ENCODE data around the gene DDX56. TPM values are rescaled to one million over a fixed set of nuclear protein-coding genes. Genes with fewer than 3 reads are reported as not detected.

The DDX56 gene
- total RNA-seq, 1 donor from 2014 or later, result 75.6 TPM

GRCh38 chr7:44615793-44616192, 42.1 kb upstream of the DDX56 start:
- peaks cover 96% of the 10 kb centered on the region for H3K79me2 ChIP-seq (ENCODE audit: insufficient read depth, low read length)
- no peak overlapping the region for H3K4me3 ChIP-seq (ENCODE audit: insufficient read depth, low read depth, low read length)
- no peak overlapping the region for H3K4me2 ChIP-seq (ENCODE audit: low read length)
- H3K9me3 Mint-ChIP-seq (ENCODE audit: unreplicated experiment), result no peaks in the 10 kb centered on the region
- H3K4me3 Mint-ChIP-seq (ENCODE audit: unreplicated experiment), result no peak overlapping the region
- no peaks in the 10 kb centered on the region for H3K27me3 ChIP-seq (ENCODE audit: insufficient read depth, low read length)
- FAIRE-seq (no peak), DNase-seq (ENCODE audit: low read depth) (no peak)
- H4K20me1 ChIP-seq (ENCODE audit: insufficient read depth, low read length), result peaks cover 42% of the 10 kb centered on the region
- no peak overlapping the region for H3K9ac ChIP-seq (ENCODE audit: low read length)
- no peaks in the 10 kb centered on the region for H3K36me3 ChIP-seq (ENCODE audit: insufficient read depth, low read length)
- peaks cover 2% of the 10 kb centered on the region for H3K36me3 Mint-ChIP-seq (ENCODE audit: low read depth, unreplicated experiment)
- TF ChIP-seq EZH2 (IDR thresholded peaks at IDR 0.05; ENCODE audit: insufficient read depth, low read length) (no peak), CTCF (IDR thresholded peaks at IDR 0.05; ENCODE audit: insufficient read depth, low read depth, low read length) (no peak)
- H3K9me3 ChIP-seq (ENCODE audit: insufficient read depth, low read depth, low read length), result no peaks in the 10 kb centered on the region
- no peaks in the 10 kb centered on the region for H3K27me3 Mint-ChIP-seq (ENCODE audit: low read depth, unreplicated experiment)
- peaks cover 43% of the 10 kb centered on the region for H3K4me1 Mint-ChIP-seq (ENCODE audit: low read depth, unreplicated experiment)
- H3K4me1 ChIP-seq (ENCODE audit: insufficient read depth, low read length), result peaks cover 9% of the 10 kb centered on the region
- no peak overlapping the region for H3K27ac Mint-ChIP-seq (ENCODE audit: unreplicated experiment)
- no peak overlapping the region for H2AFZ ChIP-seq (ENCODE audit: low read depth, low read length)
- no peak overlapping the region for H3K27ac ChIP-seq (ENCODE audit: low read depth, low read length)

GRCh38 chr7:44615149-44615611, 41.5 kb upstream of the DDX56 start:
- peak overlapping the region; percentile 94 for H3K27ac Mint-ChIP-seq (ENCODE audit: unreplicated experiment)
- no peak overlapping the region for H3K4me3 Mint-ChIP-seq (ENCODE audit: unreplicated experiment)
- Histone ChIP-seq H4K20me1 (ENCODE audit: insufficient read depth, low read length) (peaks cover 37% of the 10 kb centered on the region), H3K27ac (ENCODE audit: low read depth, low read length) (no peak overlapping the region), H3K79me2 (ENCODE audit: insufficient read depth, low read length) (peaks cover 96% of the 10 kb centered on the region), H3K9me3 (ENCODE audit: insufficient read depth, low read depth, low read length) (no peaks in the 10 kb centered on the region), H3K36me3 (ENCODE audit: insufficient read depth, low read length) (no peaks in the 10 kb centered on the region), H3K27me3 (ENCODE audit: insufficient read depth, low read length) (no peaks in the 10 kb centered on the region), H3K9ac (ENCODE audit: low read length) (peak overlapping the region; percentile 3), H3K4me3 (ENCODE audit: insufficient read depth, low read depth, low read length) (no peak overlapping the region), H2AFZ (ENCODE audit: low read depth, low read length) (no peak overlapping the region), H3K4me2 (ENCODE audit: low read length) (peak overlapping the region; percentile 18), H3K4me1 (ENCODE audit: insufficient read depth, low read length) (peaks cover 9% of the 10 kb centered on the region)
- H3K9me3 Mint-ChIP-seq (ENCODE audit: unreplicated experiment), result no peaks in the 10 kb centered on the region
- DNase-seq (ENCODE audit: low read depth) (peak; percentile 17), FAIRE-seq (no peak)
- no peak for TF ChIP-seq EZH2 (IDR thresholded peaks at IDR 0.05; ENCODE audit: insufficient read depth, low read length)
- TF ChIP-seq CTCF (IDR thresholded peaks at IDR 0.05; ENCODE audit: insufficient read depth, low read depth, low read length), result no peak
- H3K27me3 Mint-ChIP-seq (ENCODE audit: low read depth, unreplicated experiment), result no peaks in the 10 kb centered on the region
- peaks cover 2% of the 10 kb centered on the region for H3K36me3 Mint-ChIP-seq (ENCODE audit: low read depth, unreplicated experiment)
- peaks cover 43% of the 10 kb centered on the region for H3K4me1 Mint-ChIP-seq (ENCODE audit: low read depth, unreplicated experiment)

GRCh38 chr7:44609829-44610228, 36.1 kb upstream of the DDX56 start:
- H3K27ac Mint-ChIP-seq (ENCODE audit: unreplicated experiment), result no peak overlapping the region
- no peaks in the 10 kb centered on the region for H3K27me3 ChIP-seq (ENCODE audit: insufficient read depth, low read length)
- H3K36me3 ChIP-seq (ENCODE audit: insufficient read depth, low read length), result no peaks in the 10 kb centered on the region
- DNase-seq (ENCODE audit: low read depth) (no peak), FAIRE-seq (no peak)
- H3K4me1 Mint-ChIP-seq (ENCODE audit: low read depth, unreplicated experiment), result peaks cover 15% of the 10 kb centered on the region
- no peak overlapping the region for H3K27ac ChIP-seq (ENCODE audit: low read depth, low read length)
- H3K4me2 ChIP-seq (ENCODE audit: low read length), result no peak overlapping the region
- H3K9ac ChIP-seq (ENCODE audit: low read length), result no peak overlapping the region
- no peak overlapping the region for H3K4me3 Mint-ChIP-seq (ENCODE audit: unreplicated experiment)
- no peak overlapping the region for H3K4me3 ChIP-seq (ENCODE audit: insufficient read depth, low read depth, low read length)
- H3K27me3 Mint-ChIP-seq (ENCODE audit: low read depth, unreplicated experiment), result no peaks in the 10 kb centered on the region
- H3K9me3 Mint-ChIP-seq (ENCODE audit: unreplicated experiment), result no peaks in the 10 kb centered on the region
- peaks cover 13% of the 10 kb centered on the region for H3K4me1 ChIP-seq (ENCODE audit: insufficient read depth, low read length)
- TF ChIP-seq EZH2 (IDR thresholded peaks at IDR 0.05; ENCODE audit: insufficient read depth, low read length), result no peak
- TF ChIP-seq CTCF (IDR thresholded peaks at IDR 0.05; ENCODE audit: insufficient read depth, low read depth, low read length), result no peak
- peaks cover 30% of the 10 kb centered on the region for H4K20me1 ChIP-seq (ENCODE audit: insufficient read depth, low read length)
- no peak overlapping the region for H2AFZ ChIP-seq (ENCODE audit: low read depth, low read length)
- no peaks in the 10 kb centered on the region for H3K36me3 Mint-ChIP-seq (ENCODE audit: low read depth, unreplicated experiment)
- H3K9me3 ChIP-seq (ENCODE audit: insufficient read depth, low read depth, low read length), result no peaks in the 10 kb centered on the region
- peaks cover 78% of the 10 kb centered on the region for H3K79me2 ChIP-seq (ENCODE audit: insufficient read depth, low read length)
